DMS114 treated with DMSO at 0.1 percent for 48 hours (cell line): ENCODE results near the gene BDKRB2.

Experiments
- DNase-seq: peaks from one replicate; lab custom pipeline; 2025; ENCODE audit not compliant: unreplicated experiment; lab: John Stamatoyannopoulos, UW

The BDKRB2 gene

DNA sequence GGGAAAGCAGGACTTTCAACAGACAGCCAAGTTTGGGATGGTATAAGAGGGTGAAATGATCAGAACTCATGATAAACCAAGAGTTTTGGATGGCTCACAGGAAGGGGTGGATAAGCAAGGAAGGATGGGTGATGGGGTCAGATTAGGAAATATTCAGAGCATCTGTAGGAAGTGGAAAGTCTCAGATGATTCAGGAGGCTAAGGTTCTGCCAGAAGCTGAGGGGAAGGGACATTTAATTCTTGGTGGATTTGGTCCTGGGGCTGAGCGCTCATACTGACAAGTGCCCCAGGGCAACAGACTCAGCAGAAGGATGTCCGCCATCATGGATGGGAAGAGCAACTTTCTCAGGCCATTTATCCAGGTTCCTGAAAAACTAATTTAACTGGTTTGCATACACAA is 28.4 kb upstream of the BDKRB2 start:
- no peak for DNase-seq

DNA sequence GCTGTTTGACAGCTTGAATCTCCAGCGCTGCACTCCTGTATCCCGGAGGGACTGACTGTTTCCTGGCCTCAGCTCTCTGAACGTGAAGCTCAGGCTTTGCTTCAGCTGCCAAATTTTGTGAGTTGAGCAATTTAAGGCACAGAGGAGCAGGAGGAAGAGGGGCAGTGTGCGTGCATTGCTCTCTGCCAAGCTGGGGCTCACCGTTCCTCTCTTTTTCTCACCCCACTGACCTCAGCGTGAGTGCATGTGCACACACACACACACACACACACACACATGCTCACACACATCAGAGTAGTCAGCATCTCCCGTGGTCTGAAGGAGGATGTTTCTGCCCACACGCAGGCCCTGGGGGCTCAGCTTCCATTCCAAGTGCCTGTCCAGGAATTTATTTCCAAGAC is 27.8 kb upstream of the BDKRB2 start:
- no peak for DNase-seq

DNA sequence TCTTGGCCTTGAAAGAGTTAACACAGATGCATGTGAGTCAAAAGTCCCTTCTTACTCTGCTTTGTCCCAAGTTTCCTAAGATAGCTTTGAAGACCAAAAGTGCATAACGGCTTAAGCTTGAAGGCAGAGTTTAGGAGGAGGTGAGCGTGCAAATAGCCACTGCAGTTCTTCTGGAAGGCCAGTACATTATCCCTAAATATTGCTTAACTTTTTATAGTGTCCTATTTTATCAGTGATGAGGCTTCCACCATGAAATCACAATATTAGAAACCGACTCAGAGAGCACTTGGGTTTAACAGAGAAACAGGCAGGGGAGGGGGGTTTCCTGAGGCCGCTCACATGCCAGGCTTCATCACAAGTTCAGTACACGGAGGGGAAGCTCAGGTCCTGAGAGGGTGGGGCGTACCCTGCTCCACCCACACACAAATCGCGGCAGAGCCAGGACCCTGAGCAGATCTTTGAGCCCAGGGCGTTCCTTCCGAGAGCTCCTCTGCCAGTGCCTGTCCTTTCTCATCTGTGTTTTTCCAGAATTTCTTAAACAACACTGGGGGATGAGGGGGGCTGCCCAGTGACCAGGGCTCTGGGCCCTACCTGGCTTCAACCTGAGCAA is 26.8 kb upstream of the BDKRB2 start:
- no peak for DNase-seq

DNA sequence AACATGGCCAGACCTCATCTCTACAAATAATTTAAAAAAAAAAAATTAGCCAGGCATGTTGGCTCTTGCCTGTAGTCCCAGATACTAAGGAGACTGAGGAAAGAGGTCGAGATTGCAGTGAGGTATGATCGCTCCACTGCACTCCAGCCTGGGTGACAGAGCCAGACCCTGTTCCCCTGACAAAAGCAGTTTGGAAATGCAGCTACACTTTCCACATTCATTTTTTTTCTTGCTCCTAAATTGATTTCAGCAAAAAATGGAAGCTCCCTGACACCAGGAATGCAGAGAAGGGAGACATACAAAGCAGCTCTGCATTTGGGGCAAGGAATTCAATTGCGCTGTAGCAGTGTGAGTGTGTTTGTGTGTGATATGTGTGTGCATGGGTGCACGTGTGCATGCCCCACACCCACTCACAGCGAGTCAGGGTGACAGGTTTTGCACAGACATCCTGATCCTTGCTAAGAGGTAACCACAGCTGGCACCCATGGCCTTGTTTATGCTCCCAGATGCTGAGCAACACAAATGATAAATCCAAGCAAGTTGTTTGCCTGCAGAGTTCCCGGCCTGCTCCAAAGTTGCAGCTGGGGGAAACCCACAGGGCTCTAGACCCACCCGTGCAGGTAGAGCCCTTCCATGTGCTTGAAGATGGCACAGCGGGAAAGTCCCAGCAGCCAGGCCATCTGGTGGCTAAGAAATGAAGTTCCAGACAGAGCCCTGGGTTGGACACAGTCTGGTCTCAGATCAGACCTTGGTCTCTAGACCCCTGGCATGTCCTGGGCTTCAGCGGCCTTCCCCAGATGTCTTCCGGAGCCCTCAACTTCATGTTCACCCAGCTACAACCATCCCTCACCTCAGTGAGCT is 25.9 kb upstream of the BDKRB2 start:
- DNase-seq = no peak

DNA sequence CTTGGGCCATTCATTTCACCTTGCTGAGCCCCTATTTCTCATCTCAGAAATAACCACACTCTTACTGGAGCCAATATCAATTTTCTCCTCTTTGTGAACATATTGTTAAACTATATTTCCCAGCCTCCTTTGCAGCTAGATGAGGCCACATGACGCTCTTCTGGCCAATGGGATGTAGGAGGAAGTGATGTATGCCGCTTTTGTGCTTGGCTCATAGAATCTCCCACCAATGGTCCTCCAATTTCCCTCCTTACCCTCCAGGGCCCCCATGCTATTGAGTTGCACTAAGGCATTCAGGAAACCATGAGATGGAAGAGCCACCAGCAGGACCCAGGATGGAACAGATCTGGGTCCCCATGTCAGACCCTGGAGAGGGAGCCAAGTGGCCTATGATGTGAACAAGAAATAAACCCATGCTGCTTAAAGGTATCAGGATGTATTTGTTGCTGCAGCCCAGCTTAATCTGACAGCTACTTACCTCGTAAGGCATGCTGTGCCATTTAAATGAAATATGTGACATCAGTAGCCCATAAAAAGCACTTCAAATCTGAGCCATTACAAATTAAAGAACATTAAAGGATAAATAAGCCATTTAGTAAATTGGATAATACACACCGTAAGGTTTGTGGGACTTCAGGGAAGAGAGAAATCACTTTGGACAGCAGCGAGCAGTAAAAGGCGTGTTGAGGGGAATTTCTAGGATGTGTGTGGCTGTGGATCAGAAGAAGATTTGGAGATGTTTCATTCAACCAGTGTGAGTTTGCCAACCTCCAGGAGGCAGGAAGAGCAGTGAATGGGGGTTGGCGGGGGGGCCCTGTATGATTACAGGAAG is 24.4 kb upstream of the BDKRB2 start:
- no peak for DNase-seq

- no peak for DNase-seq
These were observed 23.2 kb upstream of the BDKRB2 start for GRCh38 chr14:96181186-96182056.

DNA sequence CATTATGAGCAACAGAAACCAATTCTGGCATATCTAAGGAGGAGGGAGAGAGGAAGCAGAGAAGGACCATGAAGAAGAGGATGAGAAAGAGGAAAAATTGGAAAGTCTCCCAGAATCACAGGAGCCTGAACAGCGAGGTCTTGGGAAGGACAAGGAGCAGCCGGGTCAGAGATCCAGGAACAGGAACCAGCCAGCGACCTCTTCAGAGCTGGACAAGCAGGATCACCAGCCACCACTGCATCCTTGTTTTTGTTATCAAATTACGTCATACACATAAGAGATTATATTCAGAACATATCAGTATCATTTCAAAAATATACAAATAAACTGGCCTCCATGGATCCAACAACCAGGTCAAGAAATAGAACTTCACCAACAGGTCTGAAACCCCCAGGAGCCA is 22.1 kb upstream of the BDKRB2 start:
- no peak for DNase-seq

- DNase-seq = no peak
These were observed 19.9 kb upstream of the BDKRB2 start for GRCh38 chr14:96184737-96185136.

DNA sequence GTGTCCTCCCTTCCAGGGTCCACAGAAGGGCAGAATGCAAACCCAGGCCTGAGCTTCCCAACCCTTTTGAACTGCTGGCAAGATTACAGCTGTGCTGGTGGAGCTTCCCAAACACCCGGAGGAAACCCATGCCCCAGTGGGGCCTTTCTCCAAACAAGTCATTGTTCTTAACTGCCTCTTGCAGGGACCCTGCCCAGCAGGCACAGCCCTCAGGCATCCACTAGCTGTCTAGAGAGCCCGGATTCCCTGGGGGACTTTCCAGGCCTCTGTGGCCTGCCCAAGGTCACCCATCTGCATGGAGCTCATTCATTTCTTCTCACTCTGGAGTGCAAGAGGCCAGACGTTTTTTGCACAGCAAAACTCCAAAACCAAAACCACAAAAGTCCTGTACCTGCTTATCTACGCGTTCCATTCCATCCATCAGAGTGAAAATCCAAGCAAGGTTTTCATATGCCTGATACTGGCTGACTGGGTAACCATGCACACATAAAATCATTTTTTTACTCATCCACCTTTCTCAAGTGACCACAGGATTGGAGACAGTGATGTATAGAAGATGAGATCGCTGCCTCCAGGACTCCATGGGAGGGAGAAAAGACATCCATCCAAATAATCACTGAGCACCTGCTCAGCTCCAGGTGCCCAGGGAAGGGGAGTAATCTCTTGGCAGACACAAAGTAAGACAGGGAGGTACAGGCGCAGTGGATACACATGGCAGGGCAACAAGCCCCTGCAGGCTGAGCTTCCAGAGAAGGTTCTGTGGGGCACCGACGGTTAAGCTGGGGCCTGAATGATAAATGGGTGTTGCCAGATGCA is 17.2 kb upstream of the BDKRB2 start:
- no peak for DNase-seq

DNA sequence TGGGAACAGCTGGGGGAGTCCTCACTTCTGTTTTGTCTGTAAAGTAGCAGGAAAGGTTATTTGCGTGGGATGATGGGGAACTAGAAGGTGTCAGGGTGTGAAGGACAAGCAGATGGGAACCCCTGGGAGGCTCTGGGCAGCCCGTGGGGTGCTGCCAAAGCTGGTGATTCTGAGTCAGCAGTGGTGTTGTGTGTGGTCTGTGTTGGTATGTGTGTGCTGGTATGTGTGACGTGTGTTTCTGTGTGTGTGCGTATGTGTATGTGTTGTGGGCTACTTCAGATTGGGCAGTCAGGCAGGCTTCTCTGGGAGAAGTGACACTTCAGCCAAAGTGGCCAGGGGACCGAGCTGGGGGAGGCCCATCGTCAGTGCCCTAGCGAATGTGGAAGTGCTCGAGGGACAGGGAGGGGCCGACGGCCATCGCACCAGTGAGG is 15.3 kb upstream of the BDKRB2 start:
- no peak for DNase-seq

DNA sequence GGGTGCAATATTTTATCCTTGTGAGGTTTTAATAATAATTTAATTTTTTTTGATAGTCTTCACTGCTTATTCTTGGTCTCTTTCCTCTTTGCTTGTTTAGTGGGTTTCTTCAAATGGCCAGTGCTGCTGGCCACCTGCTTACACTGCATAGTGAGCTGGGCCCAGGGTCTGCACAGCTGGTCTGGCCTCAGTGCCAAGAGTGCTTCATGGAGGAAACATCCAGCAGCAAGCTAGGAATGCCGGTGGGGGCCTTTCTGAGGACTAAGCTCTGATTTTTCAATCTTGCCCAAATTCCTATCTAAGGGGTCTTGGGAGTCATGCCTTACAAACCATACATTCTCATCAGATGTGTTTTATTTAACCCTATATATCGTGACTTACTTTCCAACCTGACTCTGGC is 13.3 kb upstream of the BDKRB2 start:
- DNase-seq = no peak

GRCh38 chr14:96191841-96192462 is 12.7 kb upstream of the BDKRB2 start:
- DNase-seq = no peak

GRCh38 chr14:96192975-96193805 is 11.4 kb upstream of the BDKRB2 start:
- no peak for DNase-seq

DNA sequence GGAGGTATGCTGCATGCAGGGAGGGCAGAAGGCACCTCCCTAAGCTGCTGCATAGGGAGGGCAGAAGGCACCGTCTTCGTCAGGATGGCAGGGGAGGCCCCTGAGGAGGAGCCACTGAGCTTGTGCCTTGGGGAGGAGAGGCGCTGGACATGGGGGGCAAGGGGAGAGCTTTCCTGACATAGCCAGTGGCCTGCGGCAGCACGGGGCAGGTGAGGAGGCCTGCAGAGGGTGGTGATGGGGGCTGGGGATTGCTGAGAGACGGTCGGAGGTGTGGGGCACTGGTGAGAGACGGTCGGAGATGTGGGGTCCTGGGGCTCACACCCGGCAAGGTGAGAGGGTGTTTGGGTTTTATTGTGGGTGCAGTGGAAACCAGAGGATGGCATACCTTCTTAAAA is 10.4 kb upstream of the BDKRB2 start:
- DNase-seq = no peak

GRCh38 chr14:96194657-96195431 is 9.8 kb upstream of the BDKRB2 start:
- no peak for DNase-seq

DNA sequence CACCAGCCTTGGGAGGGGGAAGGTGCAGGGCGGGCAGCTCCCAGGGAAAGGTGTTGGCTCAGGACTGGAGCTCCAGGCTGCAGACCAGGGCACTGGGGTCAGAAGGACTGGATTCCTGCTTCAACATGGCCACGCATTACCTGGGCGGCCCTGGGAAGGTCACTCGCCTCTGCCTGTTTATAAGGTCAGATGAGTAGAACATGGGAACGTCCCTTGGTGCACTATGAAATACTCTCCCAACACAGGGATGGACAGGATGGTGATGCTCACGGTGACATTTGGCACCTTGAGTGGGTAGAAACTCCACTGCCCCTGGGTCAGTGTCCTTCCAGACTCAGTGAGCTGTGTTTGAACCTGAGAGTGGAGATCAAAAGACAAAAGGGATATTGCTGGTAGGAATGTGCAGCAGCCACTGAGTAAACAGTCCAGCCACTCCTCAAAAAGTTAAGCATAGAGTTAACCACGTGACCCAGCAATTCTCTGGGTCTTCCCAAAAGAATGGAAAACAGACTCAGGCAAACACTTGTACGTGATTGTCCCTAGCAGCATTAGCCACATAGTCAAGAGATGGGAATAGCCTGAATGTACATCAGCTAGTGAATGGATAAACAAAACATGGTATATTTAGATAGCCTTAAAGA is 9.1 kb upstream of the BDKRB2 start:
- DNase-seq = no peak

- no peak for DNase-seq
These were observed 7.3 kb upstream of the BDKRB2 start for GRCh38 chr14:96197163-96197852.
